H9 (cell line): Measurements from ENCODE around the gene ZBTB20. TPM values are rescaled to one million over a fixed set of nuclear protein-coding genes. Genes with fewer than 3 reads are reported as not detected.

Experiments
- DNase-seq: peaks from one replicate; pipeline ENCODE4 v3.0.0-alpha.2; 2017
- H2AFZ ChIP-seq: one replicate; pipeline ENCODE4 v1.6.1; 2013; ENCODE audit warnings: mild to moderate bottlenecking, low read length, control low read depth, moderate library complexity
- H2AK5ac ChIP-seq: 2 replicates; pipeline ENCODE4 v1.6.1; 2013; ENCODE audit warnings: low read length, control low read depth, mixed read lengths; ENCODE audit not compliant: insufficient read length
- H2BK120ac ChIP-seq: one replicate; pipeline ENCODE4 v1.6.1; 2013; ENCODE audit warnings: low read depth, mild to moderate bottlenecking, low read length, control low read depth, inconsistent platforms; ENCODE audit not compliant: poor library complexity, severe bottlenecking
- H2BK12ac ChIP-seq: 2 replicates; pipeline ENCODE4 v1.6.1; 2013; ENCODE audit warnings: low read length, control low read depth, mixed read lengths, low read depth; ENCODE audit not compliant: insufficient read length
- H2BK15ac ChIP-seq: 2 replicates; pipeline ENCODE4 v1.6.1; 2013; ENCODE audit warnings: low read depth, low read length, control low read depth
- H2BK20ac ChIP-seq: one replicate; pipeline ENCODE4 v1.6.1; 2013; ENCODE audit warnings: low read depth, mild to moderate bottlenecking, low read length, control low read depth, inconsistent platforms; ENCODE audit not compliant: poor library complexity, severe bottlenecking
- H2BK5ac ChIP-seq: 2 replicates; pipeline ENCODE4 v1.6.1; 2013; ENCODE audit warnings: low read length, control low read depth, mixed read lengths; ENCODE audit not compliant: insufficient read length
- H3K14ac ChIP-seq: 2 replicates; pipeline ENCODE4 v1.6.1; 2013; ENCODE audit warnings: low read length, control low read depth; ENCODE audit not compliant: insufficient read depth
- H3K18ac ChIP-seq: 2 replicates; pipeline ENCODE4 v1.6.1; 2013; ENCODE audit warnings: low read depth, mild to moderate bottlenecking, mixed read lengths, low read length, control low read depth; ENCODE audit not compliant: insufficient read length
- H3K23ac ChIP-seq: 2 replicates; pipeline ENCODE4 v1.6.1; 2013; ENCODE audit warnings: low read length, control low read depth, mixed read lengths, low read depth; ENCODE audit not compliant: insufficient read length
- H3K23me2 ChIP-seq: 2 replicates; pipeline ENCODE4 v1.6.1; 2013; ENCODE audit warnings: low read depth, mild to moderate bottlenecking, mixed read lengths, low read length, control low read depth; ENCODE audit not compliant: insufficient read length, poor library complexity, severe bottlenecking
- H3K27ac ChIP-seq: 2 replicates; pipeline ENCODE4 v1.5.1; 2013; ENCODE audit warnings: low read length, control low read depth, mixed read lengths, low read depth; ENCODE audit not compliant: insufficient read length
- H3K27me3 ChIP-seq: 2 replicates; pipeline ENCODE4 v1.6.1; 2013; ENCODE audit warnings: low read length, control low read depth, inconsistent platforms; ENCODE audit not compliant: insufficient read depth
- H3K4ac ChIP-seq: 2 replicates; pipeline ENCODE4 v1.6.1; 2013; ENCODE audit warnings: low read depth, mild to moderate bottlenecking, control low read depth, inconsistent platforms, low read length, moderate library complexity
- H3K4me1 ChIP-seq: 2 replicates; pipeline ENCODE4 v1.6.1; 2013; ENCODE audit warnings: low read length, control low read depth, inconsistent platforms; ENCODE audit not compliant: insufficient read depth
- H3K4me2 ChIP-seq: 2 replicates; pipeline ENCODE4 v1.6.1; 2013; ENCODE audit warnings: low read length, control low read depth, mixed read lengths; ENCODE audit not compliant: insufficient read length, insufficient read depth
- H3K56ac ChIP-seq: 2 replicates; pipeline ENCODE4 v1.6.1; 2013; ENCODE audit warnings: low read depth, mild to moderate bottlenecking, mixed read lengths, low read length, control low read depth; ENCODE audit not compliant: insufficient read length
- H3K79me1 ChIP-seq: 2 replicates; pipeline ENCODE4 v1.6.1; 2013; ENCODE audit warnings: low read depth, mild to moderate bottlenecking, moderate library complexity, low read length, control low read depth, inconsistent platforms; ENCODE audit not compliant: insufficient read depth, poor library complexity, severe bottlenecking
- H3K79me2 ChIP-seq: 2 replicates; pipeline ENCODE4 v1.6.1; 2013; ENCODE audit warnings: low read length, control low read depth, inconsistent platforms; ENCODE audit not compliant: insufficient read depth
- H3K9ac ChIP-seq: 2 replicates; pipeline ENCODE4 v1.6.1; 2013; ENCODE audit warnings: low read length, control low read depth, mixed read lengths; ENCODE audit not compliant: insufficient read length; ENCODE audit errors: extremely low read depth
- H3K9me3 ChIP-seq: one replicate; pipeline ENCODE4 v1.6.1; 2013; ENCODE audit warnings: low read depth, low read length, inconsistent platforms; ENCODE audit not compliant: control insufficient read depth
- H3T11ph ChIP-seq: one replicate; pipeline ENCODE4 v1.6.1; 2013; ENCODE audit warnings: mild to moderate bottlenecking, low read length, control low read depth, inconsistent platforms
- H4K20me1 ChIP-seq: one replicate; pipeline ENCODE4 v1.6.1; 2013; ENCODE audit not compliant: control insufficient read depth, insufficient read length, insufficient read depth
- H4K5ac ChIP-seq: 2 replicates; pipeline ENCODE4 v1.6.1; 2013; ENCODE audit warnings: low read depth, mild to moderate bottlenecking, mixed read lengths, low read length, control low read depth; ENCODE audit not compliant: insufficient read length
- H4K8ac ChIP-seq: replicated peaks from 2 replicates; pipeline ENCODE4 v1.6.1; 2013; ENCODE audit warnings: low read length, control low read depth, mixed read lengths, low read depth; ENCODE audit not compliant: insufficient read length
- H4K91ac ChIP-seq: 2 replicates; pipeline ENCODE4 v1.6.1; 2013; ENCODE audit warnings: low read depth, mild to moderate bottlenecking, moderate library complexity, mixed read lengths, low read length, control low read depth; ENCODE audit not compliant: insufficient read length
- H3K27ac Mint-ChIP-seq, 3 experiments: 2 replicates in 2 of 3; 3 replicates in 1 of 3; pipeline ENCODE4 v1.8.0; 2020 to 2021; ENCODE audit warnings: mixed read lengths in 3 of 3, mild to moderate bottlenecking in 1 of 3, moderate library complexity in 1 of 3
- H3K27me3 Mint-ChIP-seq: 2 replicates; pipeline ENCODE4 v1.8.0; 2021; ENCODE audit warnings: low read depth, mild to moderate bottlenecking, moderate library complexity, mixed read lengths
- H3K36me3 Mint-ChIP-seq, 3 experiments: 2 replicates in 2 of 3; 3 replicates in 1 of 3; pipeline ENCODE4 v1.8.0; 2020 to 2021; ENCODE audit warnings: low read depth in 3 of 3, mixed read lengths in 3 of 3; ENCODE audit not compliant: insufficient read depth in 1 of 3
- H3K4me1 Mint-ChIP-seq, 2 experiments: 2 replicates each; pipeline ENCODE4 v1.8.0; 2020; ENCODE audit warnings: mixed read lengths in 2 of 2
- H3K4me3 Mint-ChIP-seq, 2 experiments: 2 replicates in 1 of 2; 3 replicates in 1 of 2; pipeline ENCODE4 v1.8.0; 2020 to 2021; ENCODE audit warnings: mild to moderate bottlenecking in 2 of 2, mixed read lengths in 2 of 2, moderate library complexity in 1 of 2
- H3K9me3 Mint-ChIP-seq, 2 experiments: 2 replicates in 1 of 2; 3 replicates in 1 of 2; pipeline ENCODE4 v1.8.0; 2020; ENCODE audit warnings: mild to moderate bottlenecking in 2 of 2, mixed read lengths in 2 of 2, moderate library complexity in 1 of 2
- CTCF ChIP-seq: fragments of 200-600 bp; sonication (generic); conservative IDR thresholded peaks from 3 replicates; pipeline ENCODE4 v1.8.0; 2021; ENCODE audit warnings: antibody characterized with exemption, mild to moderate bottlenecking
- WGBS: extraction: QIAGEN DNeasy Blood & Tissue Kit; methylation state at CpG from one replicate; pipeline ENCODE4 v1.1.7; 2013; ENCODE audit warnings: missing lambda C conversion rate, low lambda C conversion rate, mixed read lengths; ENCODE audit not compliant: insufficient read length; ENCODE audit errors: extremely low coverage; 5-methylcytosine and 5-hydroxymethylcytosine counted together
- total RNA-seq: library from RNA; stranded (reverse); gene quantifications from 2 replicates; pipeline ENCODE4 v1.2.1, GENCODE V29; 2021

The ZBTB20 gene
- total RNA-seq, 1 experiment from 2014 or later, result 0.70 TPM

GRCh38 chr3:114659109-114660061 lies 487.7 kb downstream of the ZBTB20 start:
- H3K27ac ChIP-seq, result no peak overlapping the region
- no peak overlapping the region for H3K18ac ChIP-seq
- H3K79me2 ChIP-seq, result no peaks in the 10 kb centered on the region
- no peaks in the 10 kb centered on the region; a peak in 2 of 5 replicates for H3K9me3 Mint-ChIP-seq
- no peak overlapping the region for H3K4me3 Mint-ChIP-seq
- no peaks in the 10 kb centered on the region for H4K20me1 ChIP-seq
- no peak overlapping the region for H4K91ac ChIP-seq
- H3K23me2 ChIP-seq, result no peaks in the 10 kb centered on the region
- peak overlapping the region; percentile 56 for H2AFZ ChIP-seq
- no peak overlapping the region for H3K4me2 ChIP-seq
- no peaks in the 10 kb centered on the region for H3K27me3 ChIP-seq
- H2BK12ac ChIP-seq, result no peak overlapping the region
- 0 out of 3 replicates have a peak, but pooled peaks have one; percentile 19 for TF ChIP-seq CTCF
- H2AK5ac ChIP-seq, result no peak overlapping the region
- H3K56ac ChIP-seq, result no peak overlapping the region
- H2BK5ac ChIP-seq, result no peak overlapping the region
- no peak overlapping the region for H2BK20ac ChIP-seq
- no peak overlapping the region for H2BK15ac ChIP-seq
- peak overlapping the region in 1 of 3 experiments; percentile 45; a peak in 2 of 7 replicates for H3K27ac Mint-ChIP-seq
- H3K27me3 Mint-ChIP-seq, result no peaks in the 10 kb centered on the region
- WGBS, result no CpG with 5 or more reads among the region's 5 CpGs
- H3K23ac ChIP-seq, result no peak overlapping the region
- H3K4ac ChIP-seq, result no peak overlapping the region
- no peaks in the 10 kb centered on the region for H3K79me1 ChIP-seq
- H3K14ac ChIP-seq, result no peak overlapping the region
- no peaks in the 10 kb centered on the region for H3K4me1 ChIP-seq
- no peak overlapping the region for H3K9ac ChIP-seq
- no peaks in the 10 kb centered on the region for H3K9me3 ChIP-seq
- H3K4me1 Mint-ChIP-seq, result peaks cover 0 to 3% of the 10 kb centered on the region in 2 experiments; a peak in 1 of 4 replicates
- H3K36me3 Mint-ChIP-seq, result no peaks in the 10 kb centered on the region
- no peak for DNase-seq
- H4K8ac ChIP-seq, result no peak overlapping the region
- H2BK120ac ChIP-seq, result no peak overlapping the region
- no peak overlapping the region for H3T11ph ChIP-seq
- no peak overlapping the region for H4K5ac ChIP-seq
